HepG2 (cell line): ENCODE measurements around the gene NBPF1. TPM values are rescaled to one million over a fixed set of nuclear protein-coding genes. Genes with fewer than 3 reads are reported as not detected.

ENCODE experiments used
- FIP1L1 ChIP-seq: fragments of 200-400 bp; formaldehyde crosslinking; IDR thresholded peaks from 2 replicates; pipeline ENCODE4 v1.6.1; 2018; ENCODE audit warnings: low read depth, mild to moderate bottlenecking, low read length, moderate library complexity, borderline replicate concordance; ENCODE audit not compliant: insufficient read depth
- FOXP1 ChIP-seq, 2 experiments: fragments of 450-650 bp in 1 of 2; IDR thresholded peaks; 2 replicates each; pipeline ENCODE4 v1.6.1; 2017 to 2018; ENCODE audit warnings: antibody characterized with exemption in 1 of 2
- KLF13 ChIP-seq: sonication (generic); formaldehyde crosslinking; IDR thresholded peaks from 2 replicates; pipeline ENCODE4 v1.4.0; 2020; ENCODE audit warnings: mild to moderate bottlenecking, missing genetic modification reagents
- KLF15 ChIP-seq: sonication (generic); formaldehyde crosslinking; IDR thresholded peaks from 2 replicates; pipeline ENCODE4 v1.8.1; 2023; ENCODE audit warnings: borderline replicate concordance, mild to moderate bottlenecking, inconsistent platforms, missing genetic modification reagents, mixed read lengths
- KMT2B ChIP-seq: IDR thresholded peaks from 2 replicates; pipeline ENCODE4 v1.6.1; 2016; ENCODE audit warnings: missing genetic modification reagents, missing compliant biosample characterization
- MYC ChIP-seq: sonication (generic); formaldehyde crosslinking; IDR thresholded peaks from 2 replicates; pipeline ENCODE4 v1.9.0; 2021; ENCODE audit warnings: missing genetic modification reagents, borderline replicate concordance
- POGZ ChIP-seq: sonication (generic); formaldehyde crosslinking; IDR thresholded peaks from 2 replicates; pipeline ENCODE4 v1.4.0; 2020; ENCODE audit warnings: mild to moderate bottlenecking, missing genetic modification reagents
- SMAD9 ChIP-seq: sonication (generic); formaldehyde crosslinking; IDR thresholded peaks from 2 replicates; pipeline ENCODE4 v1.5.1; 2020; ENCODE audit warnings: mild to moderate bottlenecking, missing genetic modification reagents
- STAG1 ChIP-seq: sonication (generic); formaldehyde crosslinking; IDR thresholded peaks from 2 replicates; pipeline ENCODE4 v1.4.0; 2020; ENCODE audit warnings: missing genetic modification reagents
- ZBTB2 ChIP-seq: sonication (generic); formaldehyde crosslinking; IDR thresholded peaks from 2 replicates; pipeline ENCODE4 v1.8.0; 2022; ENCODE audit warnings: low read depth, missing genetic modification reagents
- ZIK1 ChIP-seq: sonication (generic); formaldehyde crosslinking; IDR thresholded peaks from 2 replicates; pipeline ENCODE4 v1.5.0; 2020; ENCODE audit warnings: mild to moderate bottlenecking, low read depth, missing genetic modification reagents, borderline replicate concordance
- ZNF160 ChIP-seq: sonication (generic); formaldehyde crosslinking; IDR thresholded peaks from 2 replicates; pipeline ENCODE4 v1.8.0; 2022; ENCODE audit warnings: mild to moderate bottlenecking, inconsistent platforms, missing genetic modification reagents
- ZNF337 ChIP-seq: sonication (generic); formaldehyde crosslinking; IDR thresholded peaks from 2 replicates; pipeline ENCODE4 v1.5.1; 2020; ENCODE audit warnings: missing genetic modification reagents, low read depth, mild to moderate bottlenecking, borderline replicate concordance
- ZNF468 ChIP-seq: sonication (generic); formaldehyde crosslinking; IDR thresholded peaks from 2 replicates; pipeline ENCODE4 v1.8.0; 2022; ENCODE audit warnings: mild to moderate bottlenecking, moderate library complexity, missing genetic modification reagents
- ZNF687 ChIP-seq: sonication (generic); formaldehyde crosslinking; IDR thresholded peaks from 2 replicates; pipeline ENCODE4 v1.5.1; 2020; ENCODE audit warnings: mild to moderate bottlenecking, missing genetic modification reagents, moderate library complexity
- ZNF768 ChIP-seq: sonication (generic); formaldehyde crosslinking; IDR thresholded peaks from 2 replicates; pipeline ENCODE4 v1.4.0; 2020; ENCODE audit warnings: missing genetic modification reagents
- polyA plus RNA-seq, 8 experiments: library from polyadenylated mRNA; depleted of rRNA in 3 of 8; stranded (reverse) in 7 of 8; unstranded in 1 of 8; fragments of >200 nt; fragmentation: Illumina TruSeq in 4 of 8; extraction: Trizol in 4 of 8; gene quantifications; 2 replicates each; pipeline versions ENCODE4 v1.2.1 to v1.2.3, GENCODE V29; 2011 to 2016; ENCODE audit warnings: low read depth in 4 of 8, missing spikeins in 1 of 8, mixed read lengths in 1 of 8; ENCODE audit not compliant: insufficient read depth in 1 of 8
- total RNA-seq, 5 experiments: library from RNA; depleted of rRNA; stranded (reverse); fragments of >200 nt; fragmentation: Illumina TruSeq; extraction: Trizol; gene quantifications; 2 replicates each; pipeline ENCODE4 v1.2.3, GENCODE V29; 2016; ENCODE audit warnings: low read depth in 1 of 5
- TF ChIP-seq, protein P1 (sequence below): sonication (generic); formaldehyde crosslinking; IDR thresholded peaks from 2 replicates; pipeline ENCODE4 v1.5.0; 2020; ENCODE audit warnings: mild to moderate bottlenecking, missing genetic modification reagents
- TF ChIP-seq, protein P2 (sequence below), 2 experiments: sonication (generic) in 1 of 2; formaldehyde crosslinking in 1 of 2; IDR thresholded peaks; 2 replicates each; pipeline versions ENCODE4 v1.4.0 to v1.6.1; 2016 to 2020; ENCODE audit warnings: borderline replicate concordance in 1 of 2, low read depth in 1 of 2, mild to moderate bottlenecking in 1 of 2, missing genetic modification reagents in 1 of 2

NBPF1 gene
- total and polyA plus RNA-seq, 2 of the 13 experiments (the other 11 are each of a cell fraction or from before 2014, with no cell fraction given) = 30.3 to 35.6 TPM

GRCh38 chr1:16644193-16644481 is 30.8 kb upstream of the NBPF1 start (continued):
- TF ChIP-seq, protein P1, sequence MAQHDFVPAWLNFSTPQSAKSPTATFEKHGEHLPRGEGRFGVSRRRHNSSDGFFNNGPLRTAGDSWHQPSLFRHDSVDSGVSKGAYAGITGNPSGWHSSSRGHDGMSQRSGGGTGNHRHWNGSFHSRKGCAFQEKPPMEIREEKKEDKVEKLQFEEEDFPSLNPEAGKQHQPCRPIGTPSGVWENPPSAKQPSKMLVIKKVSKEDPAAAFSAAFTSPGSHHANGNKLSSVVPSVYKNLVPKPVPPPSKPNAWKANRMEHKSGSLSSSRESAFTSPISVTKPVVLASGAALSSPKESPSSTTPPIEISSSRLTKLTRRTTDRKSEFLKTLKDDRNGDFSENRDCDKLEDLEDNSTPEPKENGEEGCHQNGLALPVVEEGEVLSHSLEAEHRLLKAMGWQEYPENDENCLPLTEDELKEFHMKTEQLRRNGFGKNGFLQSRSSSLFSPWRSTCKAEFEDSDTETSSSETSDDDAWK = no peak
- no peak for TF ChIP-seq ZNF687
- TF ChIP-seq ZNF160 (CRISPR knock-in tag) = no peak
- TF ChIP-seq MYC = no peak
- TF ChIP-seq KLF13 (CRISPR knock-in tag) = no peak
- TF ChIP-seq POGZ (CRISPR knock-in tag) = no peak
- TF ChIP-seq, protein P2, sequence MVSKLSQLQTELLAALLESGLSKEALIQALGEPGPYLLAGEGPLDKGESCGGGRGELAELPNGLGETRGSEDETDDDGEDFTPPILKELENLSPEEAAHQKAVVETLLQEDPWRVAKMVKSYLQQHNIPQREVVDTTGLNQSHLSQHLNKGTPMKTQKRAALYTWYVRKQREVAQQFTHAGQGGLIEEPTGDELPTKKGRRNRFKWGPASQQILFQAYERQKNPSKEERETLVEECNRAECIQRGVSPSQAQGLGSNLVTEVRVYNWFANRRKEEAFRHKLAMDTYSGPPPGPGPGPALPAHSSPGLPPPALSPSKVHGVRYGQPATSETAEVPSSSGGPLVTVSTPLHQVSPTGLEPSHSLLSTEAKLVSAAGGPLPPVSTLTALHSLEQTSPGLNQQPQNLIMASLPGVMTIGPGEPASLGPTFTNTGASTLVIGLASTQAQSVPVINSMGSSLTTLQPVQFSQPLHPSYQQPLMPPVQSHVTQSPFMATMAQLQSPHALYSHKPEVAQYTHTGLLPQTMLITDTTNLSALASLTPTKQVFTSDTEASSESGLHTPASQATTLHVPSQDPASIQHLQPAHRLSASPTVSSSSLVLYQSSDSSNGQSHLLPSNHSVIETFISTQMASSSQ (IDR thresholded peaks at IDR 0.05; ENCODE audit: low read depth) = no peak
- TF ChIP-seq, protein P2 (CRISPR knock-in tag; IDR thresholded peaks at IDR 0.05; ENCODE audit: borderline replicate concordance) = no peak
- no peak for TF ChIP-seq KMT2B (CRISPR knock-in tag)
- 0 out of 2 replicates have a peak, but pooled peaks have one; percentile 18 for TF ChIP-seq FIP1L1
- 0 out of 2 replicates have a peak, but pooled peaks have one; percentile 5 for TF ChIP-seq ZNF468 (CRISPR knock-in tag)
- no peak for TF ChIP-seq ZNF337
- TF ChIP-seq SMAD9 (CRISPR knock-in tag) = peak; percentile 28; the same call in 1 of the 2 replicates
- no peak for TF ChIP-seq STAG1 (CRISPR knock-in tag)
- TF ChIP-seq ZNF768 (CRISPR knock-in tag) = no peak
- TF ChIP-seq FOXP1 (IDR thresholded peaks at IDR 0.05) = no peak
- no peak for TF ChIP-seq FOXP1 (CRISPR knock-in tag; IDR thresholded peaks at IDR 0.05)
- no peak for TF ChIP-seq ZBTB2
- no peak for TF ChIP-seq ZIK1 (CRISPR knock-in tag)
- no peak for TF ChIP-seq KLF15 (CRISPR knock-in tag)
